Coronary artery (tissue), 2 donors: Measurements from ENCODE around the gene FBL.

Experiments used
- DNase-seq: peaks from one replicate; pipeline ENCODE4 v3.0.0-alpha.2; 2017; ENCODE audit warnings: low spot score
- H3K27ac ChIP-seq, 2 donors: fragments of 200-600 bp; sonication (generic); one replicate each; pipeline ENCODE4 v1.5.1; 2016 to 2019
- H3K4me3 ChIP-seq: fragments of 200-600 bp; sonication (generic); 2 replicates; pipeline ENCODE4 v1.5.1; 2016; ENCODE audit warnings: mild to moderate bottlenecking, moderate library complexity
- CTCF ChIP-seq: fragments of 200-600 bp; sonication (generic); IDR thresholded peaks from one replicate; pipeline ENCODE4 v1.5.1; 2019; ENCODE audit warnings: antibody characterized with exemption

Gene FBL

DNA sequence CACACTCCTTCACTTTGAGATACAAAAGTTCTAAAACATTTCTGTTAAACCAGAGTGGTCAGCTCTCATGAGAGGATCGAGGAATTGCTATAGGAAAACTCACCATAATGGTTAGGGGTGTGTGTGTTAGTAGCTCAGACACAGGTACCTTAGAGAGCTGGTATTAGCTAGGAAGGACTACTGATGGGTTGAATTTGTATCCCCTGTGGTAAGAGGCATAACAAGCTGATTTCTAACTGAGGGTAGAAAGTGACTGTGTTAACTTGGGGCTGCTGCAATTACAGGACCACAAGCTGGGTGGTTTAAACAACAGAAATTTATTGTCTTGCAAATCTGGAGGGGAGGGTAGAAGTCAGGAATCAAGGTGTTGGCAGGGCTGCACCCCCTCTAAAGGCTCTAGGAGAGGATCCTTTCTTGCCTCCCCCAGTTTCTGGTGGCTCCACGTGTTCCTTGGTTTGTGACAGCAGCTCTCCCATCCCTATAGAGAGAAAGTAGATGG lies 50.1 kb downstream of the FBL start:
- no peak for DNase-seq
- TF ChIP-seq CTCF: no peak
- H3K27ac ChIP-seq: no peak overlapping the region
- H3K4me3 ChIP-seq: no peak overlapping the region

DNA sequence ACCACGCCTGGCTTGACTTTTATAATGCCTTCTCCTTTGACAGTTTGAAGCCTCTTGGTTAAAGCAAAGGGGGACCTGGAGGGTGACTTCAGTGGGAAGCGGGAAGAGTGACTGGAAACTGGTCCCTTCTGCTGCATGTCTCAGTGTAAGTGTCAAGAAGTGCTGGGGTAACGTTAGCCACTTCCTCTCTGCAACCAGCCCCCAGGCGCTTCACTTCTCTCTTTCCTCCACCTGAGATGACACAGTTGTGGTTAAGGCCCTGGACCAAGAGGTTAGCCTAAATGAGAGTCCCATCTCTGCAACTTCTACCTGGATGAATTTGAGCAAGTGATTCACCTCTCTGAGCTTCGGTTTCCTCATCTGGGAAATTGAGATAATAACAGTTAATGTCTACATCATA lies 51.2 kb downstream of the FBL start:
- Histone ChIP-seq H3K4me3 (no peak overlapping the region), H3K27ac (no peak overlapping the region)
- DNase-seq: no peak
- no peak for TF ChIP-seq CTCF

DNA sequence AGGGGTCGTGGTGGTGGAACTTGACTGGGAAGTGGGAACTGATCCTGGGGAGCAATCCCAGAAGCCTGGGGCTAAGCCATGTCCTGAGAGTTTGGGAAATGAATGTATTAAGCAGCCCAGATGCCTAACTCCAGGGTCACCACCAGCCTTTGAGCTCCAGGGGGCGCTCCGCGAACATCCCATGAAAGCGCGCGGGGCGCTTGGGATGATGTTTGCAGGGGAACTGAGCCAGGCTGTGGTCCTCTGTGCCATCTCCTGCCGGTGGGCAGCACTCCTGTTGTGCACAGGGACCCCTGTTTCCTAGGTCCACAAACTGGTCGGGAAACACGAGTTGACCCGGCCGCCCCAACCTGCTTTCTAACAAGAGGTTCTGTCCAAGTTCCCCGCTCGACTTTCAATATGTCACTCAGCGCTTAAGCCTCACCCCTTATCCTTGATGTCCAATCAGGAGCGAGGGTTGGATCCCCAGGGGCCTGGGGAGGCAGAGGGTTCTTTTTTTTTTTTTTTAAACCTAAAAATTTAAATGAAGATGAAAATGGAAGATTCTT lies 53.1 kb downstream of the FBL start:
- peak overlapping the region; percentile 74 for H3K4me3 ChIP-seq
- TF ChIP-seq CTCF: peak; percentile 84
- no peak overlapping the region for H3K27ac ChIP-seq
- peak; percentile 81 for DNase-seq

- DNase-seq: no peak
- no peak for TF ChIP-seq CTCF
- H3K4me3 ChIP-seq: no peak overlapping the region
- H3K27ac ChIP-seq: no peak overlapping the region
Observed at GRCh38 chr19:39788244-39788643, 57.9 kb downstream of the FBL start.
